OCI-LY3 (cell line): Measurements from ENCODE around the gene POLD2.

Experiments
- H2AFZ ChIP-seq: fragments of 200-600, 300-600 bp; shearing (Covaris generic); 2 replicates; pipeline ENCODE4 v1.6.0; 2014; ENCODE audit warnings: antibody characterized with exemption, low read depth, low read length
- H3K27ac ChIP-seq: fragments of 200-600, 300-600 bp; sonication (generic); 2 replicates; pipeline ENCODE4 v1.5.1; 2014; ENCODE audit warnings: mild to moderate bottlenecking, low read length, moderate library complexity, mixed read lengths
- H3K27me3 ChIP-seq: fragments of 200-600, 300-600 bp; sonication (generic); 2 replicates; pipeline ENCODE4 v1.6.1; 2014; ENCODE audit warnings: low read depth, low read length, mixed read lengths
- H3K36me3 ChIP-seq: fragments of 200-600, 300-600 bp; sonication (generic); replicated peaks from 2 replicates; pipeline ENCODE3; 2014; ENCODE audit warnings: low read depth, low read length, mixed read lengths
- H3K4me1 ChIP-seq: fragments of 300-600, 200-600 bp; sonication (generic); 2 replicates; pipeline ENCODE4 v1.6.1; 2014; ENCODE audit warnings: low read length, mixed read lengths
- H3K4me2 ChIP-seq: fragments of 200-600, 300-600 bp; sonication (generic); 2 replicates; pipeline ENCODE4 v1.6.1; 2014; ENCODE audit warnings: low read length, mixed read lengths
- H3K4me3 ChIP-seq: fragments of 300-600, 200-600 bp; sonication (generic); 2 replicates; pipeline ENCODE4 v1.5.1; 2014; ENCODE audit warnings: antibody characterized with exemption, mild to moderate bottlenecking, low read length, moderate library complexity
- H3K79me2 ChIP-seq: fragments of 300-600, 200-600 bp; shearing (Covaris generic); 2 replicates; pipeline ENCODE4 v1.6.1; 2014; ENCODE audit warnings: mild to moderate bottlenecking, low read length, mixed read lengths
- H3K9ac ChIP-seq: fragments of 300-600, 200-600 bp; shearing (Covaris generic); 2 replicates; pipeline ENCODE4 v1.6.0; 2014; ENCODE audit warnings: mild to moderate bottlenecking, low read length, moderate library complexity
- H3K9me3 ChIP-seq: fragments of 200-600, 300-600 bp; shearing (Covaris generic); 2 replicates; pipeline ENCODE4 v1.6.1; 2014; ENCODE audit warnings: low read length, mixed read lengths; ENCODE audit not compliant: insufficient read depth
- H4K20me1 ChIP-seq: fragments of 200-600, 300-600 bp; sonication (generic); 2 replicates; pipeline ENCODE4 v1.6.1; 2016; ENCODE audit warnings: low read length, mixed read lengths; ENCODE audit not compliant: insufficient read depth
- EZH2phosphoT487 ChIP-seq: fragments of 200-600 bp; shearing (Covaris generic); IDR thresholded peaks from 2 replicates; pipeline ENCODE4 v1.6.1; 2018; ENCODE audit warnings: antibody characterized with exemption, mixed run types, low read depth
- TF ChIP-seq, protein P1 (sequence below): fragments of 200-600, 300-600 bp; sonication (generic); IDR thresholded peaks from 2 replicates; pipeline ENCODE4 v1.5.1; 2014; ENCODE audit warnings: antibody characterized with exemption, low read length, low read depth

POLD2 gene

DNA sequence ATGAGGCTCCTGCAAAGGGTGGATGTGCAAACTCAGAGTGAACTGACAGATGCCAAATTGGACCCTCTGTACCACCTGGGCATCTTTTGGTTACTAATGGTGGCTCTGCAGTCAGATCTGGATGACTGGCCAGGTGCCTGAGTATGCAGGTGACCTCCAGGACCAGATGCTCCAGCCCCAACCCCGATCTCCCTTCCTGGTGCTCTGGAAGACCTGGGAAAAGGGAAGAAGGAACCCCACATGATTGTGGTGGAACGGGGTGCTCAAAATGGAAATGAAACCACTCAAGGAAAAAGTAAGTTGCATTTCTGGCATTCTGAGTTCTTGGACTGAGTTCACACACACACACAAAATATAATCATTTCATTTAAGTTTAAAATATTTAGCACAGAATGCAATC is 29.0 kb downstream of the POLD2 start:
- no peak overlapping the region for H3K27ac ChIP-seq
- no peak overlapping the region for H3K4me3 ChIP-seq
- no peak overlapping the region for H3K4me2 ChIP-seq
- H3K4me1 ChIP-seq: peaks cover 27% of the 10 kb centered on the region
- no peaks in the 10 kb centered on the region for H3K9me3 ChIP-seq
- no peaks in the 10 kb centered on the region for H3K36me3 ChIP-seq
- no peaks in the 10 kb centered on the region for H4K20me1 ChIP-seq
- no peak overlapping the region for H3K9ac ChIP-seq
- no peaks in the 10 kb centered on the region for H3K79me2 ChIP-seq
- no peaks in the 10 kb centered on the region for H3K27me3 ChIP-seq
- H2AFZ ChIP-seq: no peak overlapping the region
- no peak for TF ChIP-seq EZH2phosphoT487
- TF ChIP-seq, protein P1, sequence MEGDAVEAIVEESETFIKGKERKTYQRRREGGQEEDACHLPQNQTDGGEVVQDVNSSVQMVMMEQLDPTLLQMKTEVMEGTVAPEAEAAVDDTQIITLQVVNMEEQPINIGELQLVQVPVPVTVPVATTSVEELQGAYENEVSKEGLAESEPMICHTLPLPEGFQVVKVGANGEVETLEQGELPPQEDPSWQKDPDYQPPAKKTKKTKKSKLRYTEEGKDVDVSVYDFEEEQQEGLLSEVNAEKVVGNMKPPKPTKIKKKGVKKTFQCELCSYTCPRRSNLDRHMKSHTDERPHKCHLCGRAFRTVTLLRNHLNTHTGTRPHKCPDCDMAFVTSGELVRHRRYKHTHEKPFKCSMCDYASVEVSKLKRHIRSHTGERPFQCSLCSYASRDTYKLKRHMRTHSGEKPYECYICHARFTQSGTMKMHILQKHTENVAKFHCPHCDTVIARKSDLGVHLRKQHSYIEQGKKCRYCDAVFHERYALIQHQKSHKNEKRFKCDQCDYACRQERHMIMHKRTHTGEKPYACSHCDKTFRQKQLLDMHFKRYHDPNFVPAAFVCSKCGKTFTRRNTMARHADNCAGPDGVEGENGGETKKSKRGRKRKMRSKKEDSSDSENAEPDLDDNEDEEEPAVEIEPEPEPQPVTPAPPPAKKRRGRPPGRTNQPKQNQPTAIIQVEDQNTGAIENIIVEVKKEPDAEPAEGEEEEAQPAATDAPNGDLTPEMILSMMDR: no peak

GRCh38 chr7:44093102-44093641 is 30.2 kb downstream of the POLD2 start:
- Histone ChIP-seq H3K27ac (no peak overlapping the region), H4K20me1 (no peaks in the 10 kb centered on the region)

DNA sequence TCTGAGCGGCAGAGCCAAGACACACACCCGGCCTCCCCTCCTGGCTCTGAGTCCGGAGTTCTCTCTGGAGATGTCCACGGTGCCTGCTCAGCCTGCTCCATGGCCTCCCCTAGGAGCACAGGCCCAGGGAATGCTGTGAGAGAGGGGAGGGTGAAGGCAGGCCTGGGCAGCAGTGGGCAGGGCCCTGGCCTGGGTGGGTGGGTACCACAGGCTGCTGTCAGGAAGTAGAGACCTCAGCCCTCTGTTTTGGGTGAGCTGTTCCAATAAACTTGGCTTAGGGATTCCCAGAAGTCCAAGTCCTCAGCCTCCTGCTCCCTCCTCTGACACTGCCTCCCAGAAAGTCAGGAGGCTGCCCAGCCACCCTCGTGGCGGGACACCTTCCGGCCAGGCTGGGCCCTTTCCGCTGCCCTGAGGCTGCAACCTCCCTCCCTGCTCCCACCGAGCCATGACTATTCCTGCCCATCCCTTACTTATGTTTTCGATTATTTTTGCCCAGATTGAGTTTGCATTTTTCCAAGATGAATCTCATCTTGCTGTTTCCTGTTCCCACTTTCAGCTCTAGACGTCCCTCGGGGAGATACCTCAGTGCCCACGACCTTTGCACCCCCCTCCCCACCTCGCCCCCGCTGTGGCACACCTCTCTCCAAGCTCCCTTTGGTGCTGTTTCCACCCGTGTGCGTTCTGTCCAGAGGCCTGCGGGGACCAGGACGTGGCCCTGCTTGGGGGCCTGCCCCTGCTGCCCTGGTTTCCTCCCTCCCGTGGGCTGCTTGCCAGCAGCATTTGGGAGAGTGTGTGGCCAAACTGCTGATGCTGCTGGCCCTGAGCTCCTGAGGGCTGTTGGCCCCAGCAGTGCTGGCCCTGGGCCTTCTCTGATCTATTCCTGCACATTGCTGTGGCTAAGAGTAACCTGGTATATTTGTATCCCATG is 35.2 kb downstream of the POLD2 start:
- no peak overlapping the region for H3K27ac ChIP-seq
- H3K79me2 ChIP-seq: no peaks in the 10 kb centered on the region
- H2AFZ ChIP-seq: no peak overlapping the region
- H3K4me1 ChIP-seq: 0 out of 2 replicates have a peak, but pooled peaks cover 3% of the 10 kb centered on the region
- H3K9me3 ChIP-seq: no peaks in the 10 kb centered on the region
- no peak overlapping the region for H3K9ac ChIP-seq
- no peaks in the 10 kb centered on the region for H3K36me3 ChIP-seq
- H3K4me2 ChIP-seq: no peak overlapping the region
- H4K20me1 ChIP-seq: no peaks in the 10 kb centered on the region
- no peaks in the 10 kb centered on the region for H3K27me3 ChIP-seq
- TF ChIP-seq, protein P1: no peak
- no peak for TF ChIP-seq EZH2phosphoT487
- H3K4me3 ChIP-seq: no peak overlapping the region

More at GRCh38 chr7:44093102-44093641, 30.2 kb downstream of the POLD2 start:
- Histone ChIP-seq H3K4me2 (no peak overlapping the region), H3K27me3 (no peaks in the 10 kb centered on the region), H3K79me2 (no peaks in the 10 kb centered on the region), H3K9ac (no peak overlapping the region), H3K9me3 (no peaks in the 10 kb centered on the region), H3K4me3 (no peak overlapping the region), H3K4me1 (peaks cover 27% of the 10 kb centered on the region), H3K36me3 (no peaks in the 10 kb centered on the region), H2AFZ (no peak overlapping the region)
- TF ChIP-seq EZH2phosphoT487: no peak
- TF ChIP-seq, protein P1: no peak

DNA sequence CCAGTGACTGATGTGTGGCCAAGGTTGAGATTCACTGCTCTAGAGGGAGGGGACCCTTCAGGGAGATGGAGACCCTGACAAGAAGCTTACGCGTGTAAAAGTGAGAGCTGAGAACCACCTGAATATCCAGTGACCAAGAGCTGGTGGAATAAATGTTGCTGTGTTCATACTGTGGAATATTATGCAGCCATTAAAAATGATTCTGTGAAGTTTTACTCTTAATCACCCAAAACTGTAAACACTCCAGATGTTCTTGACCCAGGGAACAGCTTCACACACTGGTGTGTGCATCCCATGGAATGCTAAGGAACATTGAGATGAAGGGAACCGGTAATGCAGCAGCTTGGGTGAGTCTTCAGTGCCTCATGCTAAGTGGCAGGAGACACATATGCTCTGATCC is 36.7 kb downstream of the POLD2 start:
- no peak overlapping the region for H3K9ac ChIP-seq
- no peak overlapping the region for H3K27ac ChIP-seq
- TF ChIP-seq EZH2phosphoT487: no peak
- TF ChIP-seq, protein P1: no peak
- peaks cover 5% of the 10 kb centered on the region; the same call in 1 of the 2 replicates for H3K4me1 ChIP-seq
- H4K20me1 ChIP-seq: no peaks in the 10 kb centered on the region
- H3K4me3 ChIP-seq: no peak overlapping the region
- no peaks in the 10 kb centered on the region for H3K27me3 ChIP-seq
- H2AFZ ChIP-seq: no peak overlapping the region
- H3K36me3 ChIP-seq: no peaks in the 10 kb centered on the region
- H3K4me2 ChIP-seq: no peak overlapping the region
- no peaks in the 10 kb centered on the region for H3K9me3 ChIP-seq
- peaks cover 6% of the 10 kb centered on the region for H3K79me2 ChIP-seq
